DOHH2 (cell line): ENCODE measurements around the gene PDPR.
"Not testable (repeated sequence)": the region's sequence is repeated elsewhere in the genome, so short reads cannot be mapped to it uniquely, and the experiment has no call there.

Experiments
- H3F3A ChIP-seq: fragments of 200-600 bp; sonication (generic), shearing (Covaris generic); 2 replicates; pipeline ENCODE4 v1.6.0; 2016; ENCODE audit warnings: antibody characterized with exemption, mild to moderate bottlenecking; ENCODE audit not compliant: control insufficient read depth, insufficient read depth
- H3K27ac ChIP-seq: fragments of 200-600 bp; sonication (generic); 2 replicates; pipeline ENCODE4 v1.5.1; 2014; ENCODE audit warnings: low read depth, mild to moderate bottlenecking, low read length, moderate library complexity
- H3K27me3 ChIP-seq: fragments of 200-600 bp; sonication (generic); 2 replicates; pipeline ENCODE4 v1.6.1; 2014; ENCODE audit warnings: mild to moderate bottlenecking, low read length, mixed read lengths; ENCODE audit not compliant: control insufficient read depth
- H3K36me3 ChIP-seq: fragments of 200-600 bp; sonication (generic); 2 replicates; pipeline ENCODE4 v1.6.1; 2014; ENCODE audit warnings: mild to moderate bottlenecking, low read length, moderate library complexity, mixed read lengths; ENCODE audit not compliant: control insufficient read depth
- H3K4me1 ChIP-seq: fragments of 200-600 bp; sonication (generic); 2 replicates; pipeline ENCODE4 v1.6.1; 2014; ENCODE audit warnings: mild to moderate bottlenecking, low read length, mixed read lengths; ENCODE audit not compliant: control insufficient read depth
- H3K4me2 ChIP-seq: fragments of 200-600 bp; sonication (generic); 2 replicates; pipeline ENCODE4 v1.6.0; 2014; ENCODE audit warnings: mild to moderate bottlenecking, low read length, moderate library complexity
- H3K4me3 ChIP-seq: fragments of 200-600 bp; sonication (generic); 2 replicates; pipeline ENCODE4 v1.5.1; 2014; ENCODE audit warnings: mild to moderate bottlenecking, low read length, mixed read lengths
- H3K79me2 ChIP-seq: fragments of 200-600 bp; sonication (generic); 2 replicates; pipeline ENCODE4 v1.6.1; 2014; ENCODE audit warnings: mild to moderate bottlenecking, low read length, mixed read lengths; ENCODE audit not compliant: control insufficient read depth
- H3K9me2 ChIP-seq: fragments of 200-600 bp; sonication (generic); replicated peaks from 2 replicates; pipeline ENCODE4 v1.6.1; 2014; ENCODE audit warnings: mild to moderate bottlenecking, low read length, mixed read lengths; ENCODE audit not compliant: control insufficient read depth
- H3K9me3 ChIP-seq: fragments of 200-600 bp; sonication (generic); 2 replicates; pipeline ENCODE4 v1.6.1; 2014; ENCODE audit warnings: antibody characterized with exemption, low read length, mixed read lengths; ENCODE audit not compliant: control insufficient read depth, insufficient read depth
- H4K20me1 ChIP-seq: fragments of 200-600 bp; sonication (generic); 2 replicates; pipeline ENCODE4 v1.6.0; 2014; ENCODE audit warnings: low read depth, mild to moderate bottlenecking, antibody characterized with exemption, low read length, moderate library complexity; ENCODE audit not compliant: control insufficient read depth, insufficient read depth

The PDPR gene

GRCh38 chr16:70174387-70174932 lies 60.3 kb downstream of the PDPR start:
- H3K4me3 ChIP-seq, H4K20me1 ChIP-seq: not testable (repeated sequence)

GRCh38 chr16:70187858-70188607 lies 73.9 kb downstream of the PDPR start:
- H3K4me1 ChIP-seq, H3K9me2 ChIP-seq, H3K79me2 ChIP-seq, H3K36me3 ChIP-seq, H3K9me3 ChIP-seq, H3K4me3 ChIP-seq, H4K20me1 ChIP-seq, H3K4me2 ChIP-seq, H3F3A ChIP-seq, H3K27me3 ChIP-seq, H3K27ac ChIP-seq: not testable (repeated sequence)

More at GRCh38 chr16:70174387-70174932, 60.3 kb downstream of the PDPR start:
- H3K36me3 ChIP-seq, H3K27ac ChIP-seq, H3K9me3 ChIP-seq, H3K79me2 ChIP-seq, H3F3A ChIP-seq, H3K27me3 ChIP-seq, H3K9me2 ChIP-seq, H3K4me1 ChIP-seq, H3K4me2 ChIP-seq: not testable (repeated sequence)

- H3K27ac ChIP-seq, H3F3A ChIP-seq, H3K4me3 ChIP-seq, H3K4me1 ChIP-seq, H3K36me3 ChIP-seq, H3K9me2 ChIP-seq, H3K9me3 ChIP-seq, H4K20me1 ChIP-seq, H3K27me3 ChIP-seq, H3K4me2 ChIP-seq, H3K79me2 ChIP-seq: not testable (repeated sequence)
These were observed 74.4 kb downstream of the PDPR start for GRCh38 chr16:70188608-70188915.

- not testable (repeated sequence) for H3K9me2 ChIP-seq, H3K27ac ChIP-seq, H4K20me1 ChIP-seq, H3K27me3 ChIP-seq, H3K4me1 ChIP-seq, H3K79me2 ChIP-seq, H3K36me3 ChIP-seq, H3K9me3 ChIP-seq, H3K4me2 ChIP-seq, H3F3A ChIP-seq, H3K4me3 ChIP-seq
These were observed 76.4 kb downstream of the PDPR start for GRCh38 chr16:70190574-70190973.

GRCh38 chr16:70196683-70197300 lies 82.7 kb downstream of the PDPR start:
- not testable (repeated sequence) for H3K9me3 ChIP-seq, H3F3A ChIP-seq, H4K20me1 ChIP-seq, H3K36me3 ChIP-seq, H3K4me1 ChIP-seq, H3K9me2 ChIP-seq, H3K27me3 ChIP-seq, H3K79me2 ChIP-seq, H3K4me3 ChIP-seq, H3K27ac ChIP-seq, H3K4me2 ChIP-seq

GRCh38 chr16:70197611-70198010 lies 83.5 kb downstream of the PDPR start:
- H3K4me3 ChIP-seq, H3K9me3 ChIP-seq, H3K79me2 ChIP-seq, H3K9me2 ChIP-seq, H3K36me3 ChIP-seq, H3K27ac ChIP-seq, H3F3A ChIP-seq, H3K27me3 ChIP-seq, H3K4me1 ChIP-seq, H3K4me2 ChIP-seq, H4K20me1 ChIP-seq: not testable (repeated sequence)

GRCh38 chr16:70198230-70198629 lies 84.1 kb downstream of the PDPR start:
- H3K4me2 ChIP-seq, H3K27ac ChIP-seq, H3K79me2 ChIP-seq, H3F3A ChIP-seq, H4K20me1 ChIP-seq, H3K36me3 ChIP-seq, H3K4me1 ChIP-seq, H3K27me3 ChIP-seq, H3K4me3 ChIP-seq, H3K9me2 ChIP-seq, H3K9me3 ChIP-seq: not testable (repeated sequence)

- H3K4me2 ChIP-seq, H3K27ac ChIP-seq, H3K36me3 ChIP-seq, H3K9me3 ChIP-seq, H3F3A ChIP-seq, H3K27me3 ChIP-seq, H3K79me2 ChIP-seq, H3K4me3 ChIP-seq, H3K4me1 ChIP-seq, H3K9me2 ChIP-seq, H4K20me1 ChIP-seq: not testable (repeated sequence)
These were observed 84.5 kb downstream of the PDPR start for GRCh38 chr16:70198666-70199065.
